IMR-90 (cell line): ENCODE data around the gene PLXDC1. TPM values are rescaled to one million over a fixed set of nuclear protein-coding genes. Genes with fewer than 3 reads are reported as not detected.
A peak's percentile ranks its signal among the peaks of the same experiment; 100 is the strongest.

Experiments used
- ATAC-seq: fragments of 200-7000 bp; cut with Tn5 transposase; 2 replicates; pipeline ENCODE4 v1.9.1; 2020; ENCODE audit warnings: low read depth, mild to moderate bottlenecking, moderate library complexity
- BruUV-seq: library from RNA; stranded (reverse); fragments of 400-500 nt; replicated peaks from 2 replicates; lab custom pipeline; 2021; lab: Mats Ljungman, UMichigan
- CTCF ChIA-PET: fragments of 300-600 bp; formaldehyde crosslinking; extraction: SDS; loops from one replicate; lab custom pipeline; 2021; ENCODE audit warnings: antibody characterized with exemption; lab: Yijun Ruan, JAX
- POLR2A ChIA-PET: fragments of 300-600 bp; sonication (Branson Sonifier 250); formaldehyde crosslinking; loops from one replicate; lab custom pipeline; 2022; ENCODE audit warnings: antibody characterized with exemption; ENCODE audit not compliant: unreplicated experiment; lab: Charles Lee
- DNase-seq: peaks from one replicate; pipeline ENCODE4 v3.0.0; 2013
- H2AFZ ChIP-seq: replicated peaks from 2 replicates; pipeline ENCODE3; 2013; ENCODE audit warnings: low read length, mild to moderate bottlenecking; ENCODE audit not compliant: poor library complexity
- H2AK5ac ChIP-seq: 2 replicates; pipeline ENCODE4 v1.6.1; 2013; ENCODE audit warnings: low read depth, low read length, inconsistent platforms
- H2AK9ac ChIP-seq: replicated peaks from 2 replicates; pipeline ENCODE3; 2013; ENCODE audit warnings: mild to moderate bottlenecking, low read depth, low read length, moderate library complexity; ENCODE audit not compliant: poor library complexity
- H2BK120ac ChIP-seq: 2 replicates; pipeline ENCODE4 v1.6.1; 2013; ENCODE audit warnings: low read depth, low read length, inconsistent platforms
- H2BK15ac ChIP-seq: 3 replicates; pipeline ENCODE4 v1.6.1; 2013; ENCODE audit warnings: low read depth, low read length, inconsistent platforms
- H2BK20ac ChIP-seq: 2 replicates; pipeline ENCODE4 v1.6.1; 2013; ENCODE audit warnings: low read depth, mild to moderate bottlenecking, inconsistent platforms, low read length, moderate library complexity
- H2BK5ac ChIP-seq: 2 replicates; pipeline ENCODE4 v1.6.1; 2013; ENCODE audit warnings: mild to moderate bottlenecking, low read depth, low read length, inconsistent platforms; ENCODE audit not compliant: poor library complexity, severe bottlenecking
- H3K14ac ChIP-seq: replicated peaks from 2 replicates; pipeline ENCODE4 v1.6.1; 2013; ENCODE audit warnings: low read depth, low read length, inconsistent platforms
- H3K18ac ChIP-seq: 2 replicates; pipeline ENCODE4 v1.6.1; 2013; ENCODE audit warnings: low read depth, low read length, control low read depth
- H3K23ac ChIP-seq: 2 replicates; pipeline ENCODE4 v1.6.1; 2013; ENCODE audit warnings: low read depth, low read length, inconsistent platforms
- H3K27ac ChIP-seq: 2 replicates; pipeline ENCODE4 v1.5.1; 2013; ENCODE audit warnings: mild to moderate bottlenecking, control low read depth, low read length; ENCODE audit not compliant: insufficient read depth
- H3K27me3 ChIP-seq: 2 replicates; pipeline ENCODE4 v1.6.1; 2013; ENCODE audit warnings: low read length; ENCODE audit not compliant: control insufficient read depth, insufficient read depth
- H3K36me3 ChIP-seq: 2 replicates; pipeline ENCODE4 v1.6.1; 2013; ENCODE audit warnings: low read length, mixed read lengths; ENCODE audit not compliant: control insufficient read depth, insufficient read depth
- H3K4ac ChIP-seq: 2 replicates; pipeline ENCODE4 v1.6.1; 2013; ENCODE audit warnings: low read depth, low read length, inconsistent platforms
- H3K4me1 ChIP-seq: 2 replicates; pipeline ENCODE4 v1.6.1; 2013; ENCODE audit warnings: low read length, mixed read lengths; ENCODE audit not compliant: control insufficient read depth, insufficient read depth
- H3K4me2 ChIP-seq: 2 replicates; pipeline ENCODE4 v1.6.1; 2013; ENCODE audit warnings: low read depth, mild to moderate bottlenecking, control low read depth, low read length, moderate library complexity
- H3K4me3 ChIP-seq: 2 replicates; pipeline ENCODE4 v1.5.1; 2013; ENCODE audit warnings: low read depth, mild to moderate bottlenecking, control low read depth, low read length, moderate library complexity; ENCODE audit not compliant: insufficient read depth
- H3K56ac ChIP-seq: 2 replicates; pipeline ENCODE4 v1.6.1; 2013; ENCODE audit warnings: low read length, inconsistent platforms; ENCODE audit not compliant: insufficient read depth; ENCODE audit errors: extremely low read depth
- H3K79me1 ChIP-seq, 2 experiments: 2 replicates each; pipeline ENCODE4 v1.6.1; 2013; ENCODE audit warnings: low read length in 2 of 2, inconsistent platforms in 1 of 2, low read depth in 1 of 2
- H3K9ac ChIP-seq: 2 replicates; pipeline ENCODE4 v1.6.1; 2013; ENCODE audit warnings: low read depth, low read length, control low read depth
- H3K9me1 ChIP-seq: 2 replicates; pipeline ENCODE4 v1.6.1; 2013; ENCODE audit warnings: low read length, inconsistent platforms; ENCODE audit not compliant: insufficient read depth
- H3K9me3 ChIP-seq: 2 replicates; pipeline ENCODE4 v1.6.1; 2013; ENCODE audit warnings: low read length; ENCODE audit not compliant: control insufficient read depth, insufficient read depth
- H4K20me1 ChIP-seq: 2 replicates; pipeline ENCODE4 v1.6.1; 2013; ENCODE audit warnings: low read length, inconsistent platforms; ENCODE audit not compliant: insufficient read depth
- H4K5ac ChIP-seq: 2 replicates; pipeline ENCODE4 v1.6.1; 2013; ENCODE audit warnings: mild to moderate bottlenecking, low read depth, low read length, control low read depth
- H4K8ac ChIP-seq, 2 experiments: 2 replicates each; pipeline ENCODE4 v1.6.1; 2013; ENCODE audit warnings: low read depth in 2 of 2, low read length in 2 of 2, control low read depth in 1 of 2, inconsistent platforms in 1 of 2
- H4K91ac ChIP-seq: 2 replicates; pipeline ENCODE4 v1.6.1; 2013; ENCODE audit warnings: low read depth, low read length, inconsistent platforms; ENCODE audit not compliant: insufficient read depth
- CEBPB ChIP-seq: IDR thresholded peaks from 2 replicates; pipeline ENCODE4 v1.6.1; 2012; ENCODE audit warnings: low read depth, low read length, improper control_type of control experiment
- MXI1 ChIP-seq: IDR thresholded peaks from 2 replicates; pipeline ENCODE4 v1.6.1; 2012; ENCODE audit warnings: low read depth, mild to moderate bottlenecking, low read length, moderate library complexity, borderline replicate concordance
- WGBS, 2 experiments: methylation state at CpG; one replicate each; pipeline versions ENCODE4 v1.1.5 to v1.1.7; 2013; ENCODE audit warnings: missing lambda C conversion rate in 2 of 2; ENCODE audit not compliant: insufficient read length in 1 of 2; ENCODE audit errors: extremely low coverage in 2 of 2; 5-methylcytosine and 5-hydroxymethylcytosine counted together
- dilution Hi-C: fragments of 300-500 bp; cut with HindIII; formaldehyde crosslinking; loops from one replicate; pipeline ENCODE4 v1.14.3; 2018; ENCODE audit warnings: low sequenced_read_pairs; ENCODE audit not compliant: unreplicated experiment
- in situ Hi-C: fragments of 300-500 bp; cut with MboI; formaldehyde crosslinking; loops from 3 replicates; pipeline ENCODE4 v1.14.3; 2019; ENCODE audit warnings: low sequenced_read_pairs, inconsistent platforms, mixed read lengths
- intact Hi-C: fragments of 100-400 bp; cut with micrococcal nuclease; formaldehyde crosslinking; loops from 2 replicates; pipeline ENCODE4 v1.10.0; 2022
- polyA plus RNA-seq, 3 experiments: library from polyadenylated mRNA; depleted of rRNA; stranded (reverse); fragments of >200 nt; gene quantifications; 2 replicates each; pipeline ENCODE4 v1.2.3, GENCODE V29; 2012; ENCODE audit warnings: low replicate concordance in 1 of 3
- total RNA-seq: library from RNA; depleted of rRNA; stranded (reverse); fragments of >200 nt; gene quantifications from 2 replicates; pipeline ENCODE4 v1.2.3, GENCODE V29; 2012
- TF ChIP-seq, protein P1 (sequence below): fragments of 150-350 bp; IDR thresholded peaks from 2 replicates; pipeline ENCODE4 v1.6.1; 2017; ENCODE audit warnings: mild to moderate bottlenecking, antibody characterized with exemption, low read length, low read depth

Gene PLXDC1
- total and polyA plus RNA-seq, 2 of the 4 experiments (the other 2 are of a cell fraction): under 0.01 to 0.50 TPM

DNA sequence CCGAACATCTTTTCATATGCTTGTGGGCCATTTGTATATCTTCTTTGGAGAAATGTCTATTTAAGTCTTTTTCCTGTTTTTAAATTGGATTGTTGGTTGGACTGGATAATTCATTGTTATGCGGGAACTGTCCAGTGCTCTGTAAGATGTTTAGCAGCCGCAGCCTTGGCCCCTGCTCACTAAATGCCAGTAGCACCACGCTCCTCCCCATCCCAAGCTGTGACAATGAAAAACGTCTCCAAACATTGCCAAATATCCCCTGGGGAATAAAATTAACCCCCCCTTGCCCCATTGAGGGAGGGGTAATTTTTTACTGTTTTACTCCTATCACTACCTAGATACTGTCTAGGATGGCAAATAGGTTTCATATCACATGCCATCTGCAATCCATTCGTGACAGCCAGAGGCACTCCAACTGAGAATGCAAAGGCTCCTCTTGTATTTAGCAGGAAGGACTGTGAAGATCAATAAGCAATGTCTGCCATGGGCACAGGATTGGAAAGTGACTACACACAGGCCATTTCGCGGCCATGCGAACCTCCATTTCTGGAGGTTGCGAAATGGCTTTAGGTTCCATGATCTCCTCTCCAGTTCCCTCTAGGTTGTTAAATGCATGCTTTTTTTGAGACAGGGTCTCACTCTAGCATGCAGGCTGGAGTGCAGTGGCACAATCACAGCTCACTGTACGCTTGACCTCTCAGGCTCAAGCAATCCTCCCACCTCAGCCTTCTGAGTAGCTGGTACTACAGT, 9.3 kb downstream of the PLXDC1 start:
- intact Hi-C loops: no loop called here
- H3K36me3 ChIP-seq: no peaks in the 10 kb centered on the region
- ATAC-seq: no peak
- no peak overlapping the region for H3K4me3 ChIP-seq
- H3K18ac ChIP-seq: no peak overlapping the region
- H2AK9ac ChIP-seq: no peak overlapping the region
- H3K9ac ChIP-seq: no peak overlapping the region
- POLR2A ChIA-PET: no interaction called here
- H3K9me1 ChIP-seq: peaks cover 18% of the 10 kb centered on the region
- no peak overlapping the region for H4K91ac ChIP-seq
- WGBS, 2 experiments: 100% methylated on average over 4 of the region's 11 CpGs; no CpG with 5 or more reads in 1 of the 2 experiments
- no peak overlapping the region for H4K5ac ChIP-seq
- H2AFZ ChIP-seq: no peak overlapping the region
- H3K4me2 ChIP-seq: no peak overlapping the region
- no peak overlapping the region for H3K23ac ChIP-seq
- H3K27ac ChIP-seq: no peak overlapping the region
- H4K20me1 ChIP-seq: no peaks in the 10 kb centered on the region
- H4K8ac ChIP-seq: no peak overlapping the region
- no peak overlapping the region for H3K4ac ChIP-seq
- H3K14ac ChIP-seq: no peak overlapping the region
- dilution Hi-C loops: no loop called here
- no peaks in the 10 kb centered on the region for H3K27me3 ChIP-seq
- H3K56ac ChIP-seq: no peak overlapping the region
- DNase-seq: no peak
- H2BK15ac ChIP-seq: no peak overlapping the region
- no peak overlapping the region for H2BK20ac ChIP-seq
- BruUV-seq: no TSS peak
- in situ Hi-C loops: no loop called here
- no peak overlapping the region for H2BK5ac ChIP-seq
- no peaks in the 10 kb centered on the region for H3K9me3 ChIP-seq
- H2AK5ac ChIP-seq: peak overlapping the region; percentile 13; the same call in 1 of the 2 replicates
- no peak overlapping the region; the same call in 1 of the 2 replicates for H2BK120ac ChIP-seq
- H3K4me1 ChIP-seq: peaks cover 15% of the 10 kb centered on the region
- TF ChIP-seq CEBPB: peak; percentile 68; the same call in 1 of the 2 replicates
- TF ChIP-seq MXI1: no peak
- TF ChIP-seq, protein P1, sequence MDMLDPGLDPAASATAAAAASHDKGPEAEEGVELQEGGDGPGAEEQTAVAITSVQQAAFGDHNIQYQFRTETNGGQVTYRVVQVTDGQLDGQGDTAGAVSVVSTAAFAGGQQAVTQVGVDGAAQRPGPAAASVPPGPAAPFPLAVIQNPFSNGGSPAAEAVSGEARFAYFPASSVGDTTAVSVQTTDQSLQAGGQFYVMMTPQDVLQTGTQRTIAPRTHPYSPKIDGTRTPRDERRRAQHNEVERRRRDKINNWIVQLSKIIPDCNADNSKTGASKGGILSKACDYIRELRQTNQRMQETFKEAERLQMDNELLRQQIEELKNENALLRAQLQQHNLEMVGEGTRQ: no peak
- H3K79me1 ChIP-seq: no peaks in the 10 kb centered on the region
- CTCF ChIA-PET: no interaction called here
